ENCODE data around the gene MAPT. TPM values are rescaled to one million over a fixed set of nuclear protein-coding genes. Genes with fewer than 3 reads are reported as not detected.

Gene MAPT
- total and polyA plus RNA-seq, 2 of the 13 experiments (the other 11 are each of a cell fraction or from before 2014, with no cell fraction given), result 2.1 to 2.8 TPM

DNA sequence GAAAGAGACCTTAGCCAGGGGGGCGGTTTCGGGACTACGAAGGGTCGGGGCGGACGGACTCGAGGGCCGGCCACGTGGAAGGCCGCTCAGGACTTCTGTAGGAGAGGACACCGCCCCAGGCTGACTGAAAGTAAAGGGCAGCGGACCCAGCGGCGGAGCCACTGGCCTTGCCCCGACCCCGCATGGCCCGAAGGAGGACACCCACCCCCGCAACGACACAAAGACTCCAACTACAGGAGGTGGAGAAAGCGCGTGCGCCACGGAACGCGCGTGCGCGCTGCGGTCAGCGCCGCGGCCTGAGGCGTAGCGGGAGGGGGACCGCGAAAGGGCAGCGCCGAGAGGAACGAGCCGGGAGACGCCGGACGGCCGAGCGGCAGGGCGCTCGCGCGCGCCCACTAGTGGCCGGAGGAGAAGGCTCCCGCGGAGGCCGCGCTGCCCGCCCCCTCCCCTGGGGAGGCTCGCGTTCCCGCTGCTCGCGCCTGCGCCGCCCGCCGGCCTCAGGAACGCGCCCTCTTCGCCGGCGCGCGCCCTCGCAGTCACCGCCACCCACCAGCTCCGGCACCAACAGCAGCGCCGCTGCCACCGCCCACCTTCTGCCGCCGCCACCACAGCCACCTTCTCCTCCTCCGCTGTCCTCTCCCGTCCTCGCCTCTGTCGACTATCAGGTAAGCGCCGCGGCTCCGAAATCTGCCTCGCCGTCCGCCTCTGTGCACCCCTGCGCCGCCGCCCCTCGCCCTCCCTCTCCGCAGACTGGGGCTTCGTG is at the start of gene MAPT (continued):
- TF ChIP-seq PAWR (CRISPR knock-in tag; IDR thresholded peaks at IDR 0.05; ENCODE audit: borderline replicate concordance) (no peak), WIZ (CRISPR knock-in tag; IDR thresholded peaks at IDR 0.05) (no peak), ZFX (CRISPR knock-in tag; IDR thresholded peaks at IDR 0.05; ENCODE audit: low read depth) (peak; percentile 69), ELF1 (CRISPR knock-in tag; IDR thresholded peaks at IDR 0.05) (no peak), NCOA1 (CRISPR knock-in tag; IDR thresholded peaks at IDR 0.05) (no peak), ZNF572 (CRISPR knock-in tag; IDR thresholded peaks at IDR 0.05) (no peak), PHF8 (CRISPR knock-in tag; IDR thresholded peaks at IDR 0.05) (peak; percentile 51; the same call in 1 of the 2 replicates), BRD4 (CRISPR knock-in tag; IDR thresholded peaks at IDR 0.05) (peak; percentile 86), HNF4G (IDR thresholded peaks at IDR 0.05; ENCODE audit: borderline replicate concordance, low read depth, low read length) (no peak), HNF4G (CRISPR knock-in tag; IDR thresholded peaks at IDR 0.05; ENCODE audit: borderline replicate concordance, low read depth) (peak; percentile 59; the same call in 1 of the 2 replicates), ZNF678 (CRISPR knock-in tag; IDR thresholded peaks at IDR 0.05) (no peak), HOXA3 (CRISPR knock-in tag; IDR thresholded peaks at IDR 0.05) (peak; percentile 91), HIVEP1 (CRISPR knock-in tag; IDR thresholded peaks at IDR 0.05) (no peak), ZNF691 (CRISPR knock-in tag; IDR thresholded peaks at IDR 0.05; ENCODE audit: borderline replicate concordance, low read depth) (no peak), CCDC6 (CRISPR knock-in tag; IDR thresholded peaks at IDR 0.05) (no peak), SRF (IDR thresholded peaks at IDR 0.05; ENCODE audit: low read depth, low read length) (no peak), SKI (IDR thresholded peaks at IDR 0.05; ENCODE audit: partially characterized antibody) (peak; percentile 59)
- TF ChIP-seq, protein P1, sequence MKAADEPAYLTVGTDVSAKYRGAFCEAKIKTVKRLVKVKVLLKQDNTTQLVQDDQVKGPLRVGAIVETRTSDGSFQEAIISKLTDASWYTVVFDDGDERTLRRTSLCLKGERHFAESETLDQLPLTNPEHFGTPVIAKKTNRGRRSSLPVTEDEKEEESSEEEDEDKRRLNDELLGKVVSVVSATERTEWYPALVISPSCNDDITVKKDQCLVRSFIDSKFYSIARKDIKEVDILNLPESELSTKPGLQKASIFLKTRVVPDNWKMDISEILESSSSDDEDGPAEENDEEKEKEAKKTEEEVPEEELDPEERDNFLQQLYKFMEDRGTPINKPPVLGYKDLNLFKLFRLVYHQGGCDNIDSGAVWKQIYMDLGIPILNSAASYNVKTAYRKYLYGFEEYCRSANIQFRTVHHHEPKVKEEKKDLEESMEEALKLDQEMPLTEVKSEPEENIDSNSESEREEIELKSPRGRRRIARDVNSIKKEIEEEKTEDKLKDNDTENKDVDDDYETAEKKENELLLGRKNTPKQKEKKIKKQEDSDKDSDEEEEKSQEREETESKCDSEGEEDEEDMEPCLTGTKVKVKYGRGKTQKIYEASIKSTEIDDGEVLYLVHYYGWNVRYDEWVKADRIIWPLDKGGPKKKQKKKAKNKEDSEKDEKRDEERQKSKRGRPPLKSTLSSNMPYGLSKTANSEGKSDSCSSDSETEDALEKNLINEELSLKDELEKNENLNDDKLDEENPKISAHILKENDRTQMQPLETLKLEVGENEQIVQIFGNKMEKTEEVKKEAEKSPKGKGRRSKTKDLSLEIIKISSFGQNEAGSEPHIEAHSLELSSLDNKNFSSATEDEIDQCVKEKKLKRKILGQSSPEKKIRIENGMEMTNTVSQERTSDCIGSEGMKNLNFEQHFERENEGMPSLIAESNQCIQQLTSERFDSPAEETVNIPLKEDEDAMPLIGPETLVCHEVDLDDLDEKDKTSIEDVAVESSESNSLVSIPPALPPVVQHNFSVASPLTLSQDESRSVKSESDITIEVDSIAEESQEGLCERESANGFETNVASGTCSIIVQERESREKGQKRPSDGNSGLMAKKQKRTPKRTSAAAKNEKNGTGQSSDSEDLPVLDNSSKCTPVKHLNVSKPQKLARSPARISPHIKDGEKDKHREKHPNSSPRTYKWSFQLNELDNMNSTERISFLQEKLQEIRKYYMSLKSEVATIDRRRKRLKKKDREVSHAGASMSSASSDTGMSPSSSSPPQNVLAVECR (CRISPR knock-in tag; IDR thresholded peaks at IDR 0.05; ENCODE audit: borderline replicate concordance), result peak; percentile 52
- TF ChIP-seq, protein P2, sequence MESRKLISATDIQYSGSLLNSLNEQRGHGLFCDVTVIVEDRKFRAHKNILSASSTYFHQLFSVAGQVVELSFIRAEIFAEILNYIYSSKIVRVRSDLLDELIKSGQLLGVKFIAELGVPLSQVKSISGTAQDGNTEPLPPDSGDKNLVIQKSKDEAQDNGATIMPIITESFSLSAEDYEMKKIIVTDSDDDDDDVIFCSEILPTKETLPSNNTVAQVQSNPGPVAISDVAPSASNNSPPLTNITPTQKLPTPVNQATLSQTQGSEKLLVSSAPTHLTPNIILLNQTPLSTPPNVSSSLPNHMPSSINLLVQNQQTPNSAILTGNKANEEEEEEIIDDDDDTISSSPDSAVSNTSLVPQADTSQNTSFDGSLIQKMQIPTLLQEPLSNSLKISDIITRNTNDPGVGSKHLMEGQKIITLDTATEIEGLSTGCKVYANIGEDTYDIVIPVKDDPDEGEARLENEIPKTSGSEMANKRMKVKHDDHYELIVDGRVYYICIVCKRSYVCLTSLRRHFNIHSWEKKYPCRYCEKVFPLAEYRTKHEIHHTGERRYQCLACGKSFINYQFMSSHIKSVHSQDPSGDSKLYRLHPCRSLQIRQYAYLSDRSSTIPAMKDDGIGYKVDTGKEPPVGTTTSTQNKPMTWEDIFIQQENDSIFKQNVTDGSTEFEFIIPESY (CRISPR knock-in tag; IDR thresholded peaks at IDR 0.05), result peak; percentile 75
- TF ChIP-seq, protein P3, sequence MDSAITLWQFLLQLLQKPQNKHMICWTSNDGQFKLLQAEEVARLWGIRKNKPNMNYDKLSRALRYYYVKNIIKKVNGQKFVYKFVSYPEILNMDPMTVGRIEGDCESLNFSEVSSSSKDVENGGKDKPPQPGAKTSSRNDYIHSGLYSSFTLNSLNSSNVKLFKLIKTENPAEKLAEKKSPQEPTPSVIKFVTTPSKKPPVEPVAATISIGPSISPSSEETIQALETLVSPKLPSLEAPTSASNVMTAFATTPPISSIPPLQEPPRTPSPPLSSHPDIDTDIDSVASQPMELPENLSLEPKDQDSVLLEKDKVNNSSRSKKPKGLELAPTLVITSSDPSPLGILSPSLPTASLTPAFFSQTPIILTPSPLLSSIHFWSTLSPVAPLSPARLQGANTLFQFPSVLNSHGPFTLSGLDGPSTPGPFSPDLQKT (CRISPR knock-in tag; IDR thresholded peaks at IDR 0.05; ENCODE audit: borderline replicate concordance), result no peak

Data from HepG2 (cell line).